PC-9 (cell line): Measurements from ENCODE around the gene RFX4. TPM values are rescaled to one million over a fixed set of nuclear protein-coding genes. Genes with fewer than 3 reads are reported as not detected.

Experiments
- Bru-seq: library from RNA; stranded (reverse); fragments of 400-500 nt; gene quantifications from one replicate; lab custom pipeline; 2021; lab: Mats Ljungman, UMichigan
- BruChase-seq, 2 experiments: library from RNA; stranded (reverse); fragments of 400-500 nt; gene quantifications; one replicate each; lab custom pipeline; 2021; lab: Mats Ljungman, UMichigan
- BruUV-seq: library from RNA; stranded (reverse); fragments of 400-500 nt; replicated peaks from 2 replicates; lab custom pipeline; 2021; lab: Mats Ljungman, UMichigan
- CTCF ChIA-PET: fragments of 300-600 bp; sonication (Branson Sonifier 250); formaldehyde crosslinking; loops from one replicate; lab custom pipeline; 2022; ENCODE audit warnings: antibody characterized with exemption; lab: Charles Lee
- POLR2A ChIA-PET: fragments of 300-600 bp; sonication (Branson Sonifier 250); formaldehyde crosslinking; loops from one replicate; lab custom pipeline; 2022; ENCODE audit warnings: antibody characterized with exemption; ENCODE audit not compliant: unreplicated experiment; lab: Charles Lee
- DNase-seq, 2 experiments: peaks; one replicate each; pipeline versions ENCODE4 v3.0.0 to v3.0.0-alpha.2; 2015 to 2022; ENCODE audit warnings: mixed read lengths in 1 of 2
- H2AFZ ChIP-seq: fragments of 200-600 bp; sonication (generic); 2 replicates; pipeline ENCODE4 v1.8.1; 2017; ENCODE audit warnings: antibody characterized with exemption
- H3F3A ChIP-seq: fragments of 200-600 bp; sonication (generic); 2 replicates; pipeline ENCODE4 v1.8.1; 2017; ENCODE audit warnings: antibody characterized with exemption, mild to moderate bottlenecking, low read depth; ENCODE audit not compliant: insufficient read depth
- H3K27ac ChIP-seq: fragments of 200-600 bp; sonication (generic); 2 replicates; pipeline ENCODE4 v1.6.1; 2016; ENCODE audit warnings: mixed run types
- H3K27me3 ChIP-seq: fragments of 200-600 bp; sonication (generic); 2 replicates; pipeline ENCODE4 v1.6.1; 2016; ENCODE audit warnings: low read depth, mixed run types; ENCODE audit not compliant: insufficient read depth
- H3K36me3 ChIP-seq: fragments of 200-600 bp; sonication (generic); 2 replicates; pipeline ENCODE4 v1.6.1; 2016; ENCODE audit warnings: low read depth, mixed run types
- H3K4me1 ChIP-seq: fragments of 200-600 bp; sonication (generic); replicated peaks from 2 replicates; pipeline ENCODE4 v1.6.1; 2016; ENCODE audit warnings: mixed run types; ENCODE audit not compliant: insufficient read depth
- H3K4me2 ChIP-seq: fragments of 200-600 bp; sonication (generic); 2 replicates; pipeline ENCODE4 v1.6.1; 2017; ENCODE audit warnings: mixed run types
- H3K4me3 ChIP-seq: fragments of 200-600 bp; sonication (generic); 2 replicates; pipeline ENCODE4 v1.6.1; 2016; ENCODE audit warnings: mixed run types
- H3K79me2 ChIP-seq: fragments of 200-600 bp; sonication (generic); 2 replicates; pipeline ENCODE4 v1.6.1; 2017; ENCODE audit warnings: low read depth, mixed run types
- H3K9me2 ChIP-seq: fragments of 200-600 bp; sonication (generic); 2 replicates; pipeline ENCODE4 v1.8.1; 2017; ENCODE audit warnings: mild to moderate bottlenecking; ENCODE audit not compliant: insufficient read depth
- H3K9me3 ChIP-seq: fragments of 200-600 bp; sonication (generic); 2 replicates; pipeline ENCODE4 v1.8.1; 2016; ENCODE audit warnings: low read depth; ENCODE audit not compliant: insufficient read depth
- H4K20me1 ChIP-seq: fragments of 200-600 bp; sonication (generic); 2 replicates; pipeline ENCODE4 v1.8.1; 2017; ENCODE audit not compliant: insufficient read depth
- EZH2 ChIP-seq: fragments of 200-600 bp; sonication (generic); IDR thresholded peaks from 2 replicates; pipeline ENCODE4 v1.8.0; 2017; ENCODE audit warnings: antibody characterized with exemption, low read depth
- intact Hi-C: fragments of 100-400 bp; cut with micrococcal nuclease; formaldehyde crosslinking; loops from one replicate; pipeline ENCODE4 v1.10.0; 2022; ENCODE audit not compliant: unreplicated experiment
- long read RNA-seq: library from polyadenylated mRNA; stranded (forward); transcript quantifications from one replicate; pipeline ENCODE4 v2.0.0, GENCODE V29; 2022
- total RNA-seq: library from RNA; stranded (reverse); gene quantifications from 2 replicates; pipeline ENCODE4 v1.2.3, GENCODE V29; 2021
- TF ChIP-seq, protein P1 (sequence below): fragments of 200-600 bp; sonication (generic); conservative IDR thresholded peaks from 2 replicates; pipeline ENCODE4 v1.6.1; 2017; ENCODE audit warnings: mixed run types, antibody characterized with exemption, mild to moderate bottlenecking, moderate library complexity

The RFX4 gene
- total RNA-seq (not detected in 2 replicates), Bru-seq, nascent RNA (not detected), BruChase-seq, experiment 1, labeled RNA remaining after a 2-hour chase (percentile 5 among the genes with signal in this experiment), BruChase-seq, experiment 2, labeled RNA remaining after a 6-hour chase (percentile 1 among the genes with signal in this experiment)
- long read RNA-seq, partial matches to known transcripts: 0 of 2 reads
- long read RNA-seq, other reads (novel, unspliced or antisense): 2 of 2 reads

- H3K36me3 ChIP-seq: no peaks in the 10 kb centered on the region
- no peaks in the 10 kb centered on the region for H3K4me1 ChIP-seq
- peaks cover 54% of the 10 kb centered on the region for H3K27me3 ChIP-seq
- intact Hi-C loops: no loop called here
- no peak within 1 kb of the TSS for H3K4me3 ChIP-seq
- H3K9me3 ChIP-seq: no peaks in the 10 kb centered on the region
- H3K79me2 ChIP-seq: no peaks in the 10 kb centered on the region
- H4K20me1 ChIP-seq: no peaks in the 10 kb centered on the region
- ChIA-PET CTCF (no interaction called here), POLR2A (no interaction called here)
- no peak for DNase-seq
- BruUV-seq: no TSS peak
- no peaks in the 10 kb centered on the region for H3F3A ChIP-seq
- no peak within 1 kb of the TSS for H3K4me2 ChIP-seq
- H3K27ac ChIP-seq: no peak within 1 kb of the TSS
- no peaks in the 10 kb centered on the region for H3K9me2 ChIP-seq
- no peak within 1 kb of the TSS for H2AFZ ChIP-seq
- TF ChIP-seq, protein P1, sequence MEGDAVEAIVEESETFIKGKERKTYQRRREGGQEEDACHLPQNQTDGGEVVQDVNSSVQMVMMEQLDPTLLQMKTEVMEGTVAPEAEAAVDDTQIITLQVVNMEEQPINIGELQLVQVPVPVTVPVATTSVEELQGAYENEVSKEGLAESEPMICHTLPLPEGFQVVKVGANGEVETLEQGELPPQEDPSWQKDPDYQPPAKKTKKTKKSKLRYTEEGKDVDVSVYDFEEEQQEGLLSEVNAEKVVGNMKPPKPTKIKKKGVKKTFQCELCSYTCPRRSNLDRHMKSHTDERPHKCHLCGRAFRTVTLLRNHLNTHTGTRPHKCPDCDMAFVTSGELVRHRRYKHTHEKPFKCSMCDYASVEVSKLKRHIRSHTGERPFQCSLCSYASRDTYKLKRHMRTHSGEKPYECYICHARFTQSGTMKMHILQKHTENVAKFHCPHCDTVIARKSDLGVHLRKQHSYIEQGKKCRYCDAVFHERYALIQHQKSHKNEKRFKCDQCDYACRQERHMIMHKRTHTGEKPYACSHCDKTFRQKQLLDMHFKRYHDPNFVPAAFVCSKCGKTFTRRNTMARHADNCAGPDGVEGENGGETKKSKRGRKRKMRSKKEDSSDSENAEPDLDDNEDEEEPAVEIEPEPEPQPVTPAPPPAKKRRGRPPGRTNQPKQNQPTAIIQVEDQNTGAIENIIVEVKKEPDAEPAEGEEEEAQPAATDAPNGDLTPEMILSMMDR: no peak
- no peak for TF ChIP-seq EZH2
Measured at GRCh38 chr12:106582641-106583230, at the start of gene RFX4. TSS of gene RFX4 (plus strand) at chr12:106583004. CDS start at chr12:106583321, 317 bp downstream.

DNA sequence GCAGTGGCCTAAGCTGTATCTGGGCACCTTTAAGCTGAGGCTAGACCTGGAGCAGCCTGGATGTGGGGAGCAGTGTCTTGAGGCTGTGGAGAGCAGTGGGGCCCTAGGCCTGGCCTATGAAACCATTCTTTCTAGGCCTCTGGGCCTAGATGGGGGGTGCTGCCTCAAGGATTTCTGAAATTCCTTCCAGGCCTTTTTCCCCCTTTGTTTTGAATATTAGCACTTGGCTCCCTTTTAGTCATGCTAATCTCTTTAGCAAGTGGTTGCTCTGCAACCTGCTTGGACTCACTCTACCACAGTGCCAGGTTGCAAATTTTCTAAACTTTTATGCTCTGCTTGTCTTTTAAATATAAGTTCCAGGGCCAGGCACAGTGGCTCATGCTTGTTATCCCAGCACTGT, 41.6 kb upstream of the RFX4 start:
- Histone ChIP-seq H3K4me1 (no peaks in the 10 kb centered on the region), H3K79me2 (no peaks in the 10 kb centered on the region), H2AFZ (no peak overlapping the region), H3K9me3 (no peaks in the 10 kb centered on the region), H3K27me3 (no peaks in the 10 kb centered on the region), H3K4me3 (no peak overlapping the region), H3K36me3 (no peaks in the 10 kb centered on the region), H4K20me1 (no peaks in the 10 kb centered on the region), H3K4me2 (no peak overlapping the region), H3F3A (no peaks in the 10 kb centered on the region), H3K27ac (no peak overlapping the region), H3K9me2 (no peaks in the 10 kb centered on the region)
- no TSS peak for BruUV-seq
- TF ChIP-seq EZH2: no peak
- TF ChIP-seq, protein P1: no peak
- intact Hi-C loops: no loop called here
- CTCF ChIA-PET: no interaction called here
- POLR2A ChIA-PET: no interaction called here
- no peak for DNase-seq

DNA sequence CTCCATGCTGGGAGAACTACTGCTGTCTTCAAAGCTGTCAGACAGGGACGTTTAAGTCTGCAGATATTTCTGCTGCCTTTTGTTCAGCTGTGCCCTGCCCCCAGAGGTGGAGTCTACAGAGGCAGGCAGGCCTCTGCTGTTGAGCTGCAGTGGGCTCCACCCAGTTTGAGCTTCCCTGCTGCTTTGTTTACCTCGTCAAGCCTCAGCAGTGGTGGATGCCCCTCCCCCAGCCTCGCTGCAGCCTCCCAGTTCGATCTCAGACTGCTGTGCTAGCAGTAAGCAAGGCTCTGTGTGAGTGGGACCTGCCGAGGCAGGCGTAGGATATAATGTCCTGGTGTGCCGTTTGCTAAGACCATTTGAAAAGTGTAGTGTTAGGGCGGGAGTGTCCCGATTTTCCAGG, 31.4 kb upstream of the RFX4 start:
- POLR2A ChIA-PET: no interaction called here
- Histone ChIP-seq H4K20me1 (no peaks in the 10 kb centered on the region), H3K36me3 (no peaks in the 10 kb centered on the region), H3K9me3 (no peaks in the 10 kb centered on the region), H3K79me2 (no peaks in the 10 kb centered on the region), H3K27ac (no peak overlapping the region), H3K9me2 (no peaks in the 10 kb centered on the region), H3K27me3 (no peaks in the 10 kb centered on the region; the same call in 1 of the 2 replicates), H3K4me1 (no peaks in the 10 kb centered on the region), H3K4me2 (peak overlapping the region; percentile 64), H2AFZ (no peak overlapping the region), H3F3A (no peaks in the 10 kb centered on the region), H3K4me3 (no peak overlapping the region)
- intact Hi-C loops: no loop called here
- no peak for TF ChIP-seq EZH2
- TF ChIP-seq, protein P1: no peak
- no TSS peak for BruUV-seq
- CTCF ChIA-PET: no interaction called here
- DNase-seq: peak in 1 of 2 experiments; percentile 9
